DOHH2 (cell line): Measurements from ENCODE around the gene PLXNA3.

Experiments
- H3F3A ChIP-seq: fragments of 200-600 bp; sonication (generic), shearing (Covaris generic); 2 replicates; pipeline ENCODE4 v1.6.0; 2016; ENCODE audit warnings: antibody characterized with exemption, mild to moderate bottlenecking; ENCODE audit not compliant: control insufficient read depth, insufficient read depth
- H3K27ac ChIP-seq: fragments of 200-600 bp; sonication (generic); 2 replicates; pipeline ENCODE4 v1.5.1; 2014; ENCODE audit warnings: low read depth, mild to moderate bottlenecking, low read length, moderate library complexity
- H3K27me3 ChIP-seq: fragments of 200-600 bp; sonication (generic); 2 replicates; pipeline ENCODE4 v1.6.1; 2014; ENCODE audit warnings: mild to moderate bottlenecking, low read length, mixed read lengths; ENCODE audit not compliant: control insufficient read depth
- H3K36me3 ChIP-seq: fragments of 200-600 bp; sonication (generic); 2 replicates; pipeline ENCODE4 v1.6.1; 2014; ENCODE audit warnings: mild to moderate bottlenecking, low read length, moderate library complexity, mixed read lengths; ENCODE audit not compliant: control insufficient read depth
- H3K4me1 ChIP-seq: fragments of 200-600 bp; sonication (generic); 2 replicates; pipeline ENCODE4 v1.6.1; 2014; ENCODE audit warnings: mild to moderate bottlenecking, low read length, mixed read lengths; ENCODE audit not compliant: control insufficient read depth
- H3K4me2 ChIP-seq: fragments of 200-600 bp; sonication (generic); 2 replicates; pipeline ENCODE4 v1.6.0; 2014; ENCODE audit warnings: mild to moderate bottlenecking, low read length, moderate library complexity
- H3K4me3 ChIP-seq: fragments of 200-600 bp; sonication (generic); 2 replicates; pipeline ENCODE4 v1.5.1; 2014; ENCODE audit warnings: mild to moderate bottlenecking, low read length, mixed read lengths
- H3K79me2 ChIP-seq: fragments of 200-600 bp; sonication (generic); 2 replicates; pipeline ENCODE4 v1.6.1; 2014; ENCODE audit warnings: mild to moderate bottlenecking, low read length, mixed read lengths; ENCODE audit not compliant: control insufficient read depth
- H3K9me2 ChIP-seq: fragments of 200-600 bp; sonication (generic); replicated peaks from 2 replicates; pipeline ENCODE4 v1.6.1; 2014; ENCODE audit warnings: mild to moderate bottlenecking, low read length, mixed read lengths; ENCODE audit not compliant: control insufficient read depth
- H3K9me3 ChIP-seq: fragments of 200-600 bp; sonication (generic); 2 replicates; pipeline ENCODE4 v1.6.1; 2014; ENCODE audit warnings: antibody characterized with exemption, low read length, mixed read lengths; ENCODE audit not compliant: control insufficient read depth, insufficient read depth
- H4K20me1 ChIP-seq: fragments of 200-600 bp; sonication (generic); 2 replicates; pipeline ENCODE4 v1.6.0; 2014; ENCODE audit warnings: low read depth, mild to moderate bottlenecking, antibody characterized with exemption, low read length, moderate library complexity; ENCODE audit not compliant: control insufficient read depth, insufficient read depth
- EZH2phosphoT487 ChIP-seq: fragments of 200-600 bp; sonication (generic); IDR thresholded peaks from 2 replicates; pipeline ENCODE4 v1.6.1; 2017; ENCODE audit warnings: borderline replicate concordance, mild to moderate bottlenecking, antibody characterized with exemption, low read length, moderate library complexity, mixed read lengths
- TF ChIP-seq, protein P1 (sequence below): fragments of 200-600 bp; sonication (generic); IDR thresholded peaks from one replicate; pipeline ENCODE4 v1.5.1; 2014; ENCODE audit warnings: antibody characterized with exemption, mild to moderate bottlenecking, low read depth, low read length; ENCODE audit not compliant: poor library complexity, severe bottlenecking

Gene PLXNA3

DNA sequence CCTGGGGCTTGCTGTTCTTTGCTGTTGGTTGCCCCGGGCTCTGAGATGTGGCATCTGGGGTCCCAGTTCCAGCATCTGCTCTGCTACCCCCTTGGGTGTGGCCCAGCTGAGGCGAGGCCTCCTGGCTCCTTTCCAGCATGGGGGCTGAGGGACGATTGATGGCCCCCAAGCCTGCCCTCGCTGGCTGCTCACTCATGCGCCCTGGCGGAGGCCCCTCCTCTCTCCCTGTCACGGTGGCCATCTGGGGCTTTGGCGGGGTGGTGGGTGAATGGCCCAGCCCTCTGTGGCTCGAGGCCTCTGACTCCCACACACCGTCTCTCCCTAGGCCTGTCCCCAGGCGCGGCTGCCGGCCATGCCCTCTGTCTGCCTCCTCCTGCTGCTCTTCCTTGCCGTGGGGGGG lies 1.8 kb downstream of the PLXNA3 start:
- Histone ChIP-seq H3F3A (no peaks in the 10 kb centered on the region), H3K9me2 (no peaks in the 10 kb centered on the region), H4K20me1 (no peaks in the 10 kb centered on the region), H3K36me3 (no peaks in the 10 kb centered on the region), H3K4me1 (peaks cover 11% of the 10 kb centered on the region), H3K79me2 (peaks cover 14% of the 10 kb centered on the region), H3K9me3 (no peaks in the 10 kb centered on the region), H3K4me2 (peak overlapping the region; percentile 75), H3K4me3 (no peak overlapping the region), H3K27ac (no peak overlapping the region), H3K27me3 (no peaks in the 10 kb centered on the region)
- no peak for TF ChIP-seq EZH2phosphoT487
- TF ChIP-seq, protein P1, sequence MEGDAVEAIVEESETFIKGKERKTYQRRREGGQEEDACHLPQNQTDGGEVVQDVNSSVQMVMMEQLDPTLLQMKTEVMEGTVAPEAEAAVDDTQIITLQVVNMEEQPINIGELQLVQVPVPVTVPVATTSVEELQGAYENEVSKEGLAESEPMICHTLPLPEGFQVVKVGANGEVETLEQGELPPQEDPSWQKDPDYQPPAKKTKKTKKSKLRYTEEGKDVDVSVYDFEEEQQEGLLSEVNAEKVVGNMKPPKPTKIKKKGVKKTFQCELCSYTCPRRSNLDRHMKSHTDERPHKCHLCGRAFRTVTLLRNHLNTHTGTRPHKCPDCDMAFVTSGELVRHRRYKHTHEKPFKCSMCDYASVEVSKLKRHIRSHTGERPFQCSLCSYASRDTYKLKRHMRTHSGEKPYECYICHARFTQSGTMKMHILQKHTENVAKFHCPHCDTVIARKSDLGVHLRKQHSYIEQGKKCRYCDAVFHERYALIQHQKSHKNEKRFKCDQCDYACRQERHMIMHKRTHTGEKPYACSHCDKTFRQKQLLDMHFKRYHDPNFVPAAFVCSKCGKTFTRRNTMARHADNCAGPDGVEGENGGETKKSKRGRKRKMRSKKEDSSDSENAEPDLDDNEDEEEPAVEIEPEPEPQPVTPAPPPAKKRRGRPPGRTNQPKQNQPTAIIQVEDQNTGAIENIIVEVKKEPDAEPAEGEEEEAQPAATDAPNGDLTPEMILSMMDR = no peak

DNA sequence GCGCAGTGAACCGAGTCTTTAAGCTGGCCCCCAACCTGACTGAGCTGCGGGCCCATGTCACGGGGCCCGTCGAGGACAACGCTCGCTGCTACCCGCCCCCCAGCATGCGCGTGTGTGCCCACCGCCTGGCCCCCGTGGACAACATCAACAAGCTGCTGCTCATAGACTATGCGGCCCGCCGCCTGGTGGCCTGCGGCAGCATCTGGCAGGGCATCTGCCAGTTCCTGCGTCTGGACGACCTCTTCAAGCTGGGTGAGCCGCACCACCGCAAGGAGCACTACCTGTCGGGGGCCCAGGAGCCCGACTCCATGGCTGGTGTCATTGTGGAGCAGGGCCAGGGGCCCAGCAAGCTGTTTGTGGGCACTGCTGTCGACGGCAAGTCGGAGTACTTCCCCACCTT lies 2.2 kb downstream of the PLXNA3 start:
- Histone ChIP-seq H3K4me3 (no peak overlapping the region), H3K4me1 (peaks cover 11% of the 10 kb centered on the region), H3K36me3 (no peaks in the 10 kb centered on the region), H3K27me3 (no peaks in the 10 kb centered on the region), H3K4me2 (no peak overlapping the region), H4K20me1 (no peaks in the 10 kb centered on the region), H3K9me2 (no peaks in the 10 kb centered on the region), H3K9me3 (no peaks in the 10 kb centered on the region), H3K27ac (no peak overlapping the region), H3F3A (no peaks in the 10 kb centered on the region), H3K79me2 (peaks cover 14% of the 10 kb centered on the region)
- TF ChIP-seq EZH2phosphoT487 = no peak
- TF ChIP-seq, protein P1 = no peak

DNA sequence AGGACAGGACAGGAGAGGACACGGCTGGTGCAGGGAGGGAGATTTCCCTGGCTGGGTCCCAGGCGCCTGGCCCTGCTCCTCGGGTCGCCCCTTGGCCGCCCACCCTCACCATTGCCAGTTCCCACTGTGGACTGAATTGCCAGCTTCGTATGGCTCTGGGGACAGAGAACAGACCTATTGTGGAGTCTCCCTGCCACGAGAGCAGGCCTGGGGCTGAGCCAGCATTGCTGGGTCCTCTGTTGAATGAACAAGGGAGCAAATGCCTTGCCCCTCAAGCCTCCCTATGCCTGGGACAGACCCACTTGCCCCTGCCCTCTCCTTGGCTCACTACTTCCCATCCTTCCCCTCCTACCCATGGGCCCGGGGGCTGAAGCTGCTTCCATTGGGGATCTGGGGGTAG lies 4.3 kb downstream of the PLXNA3 start:
- Histone ChIP-seq H3K4me2 (no peak overlapping the region), H3K4me1 (peaks cover 8% of the 10 kb centered on the region), H3K27me3 (no peaks in the 10 kb centered on the region), H3K36me3 (no peaks in the 10 kb centered on the region), H3F3A (no peaks in the 10 kb centered on the region), H4K20me1 (no peaks in the 10 kb centered on the region), H3K27ac (no peak overlapping the region), H3K9me2 (no peaks in the 10 kb centered on the region), H3K9me3 (no peaks in the 10 kb centered on the region), H3K79me2 (peaks cover 14% of the 10 kb centered on the region), H3K4me3 (no peak overlapping the region)
- TF ChIP-seq EZH2phosphoT487 = no peak
- TF ChIP-seq, protein P1 = no peak
